HepG2 (cell line): ENCODE data around the gene PARN. TPM values are rescaled to one million over a fixed set of nuclear protein-coding genes. Genes with fewer than 3 reads are reported as not detected.

Experiments used
- ATF6 ChIP-seq: sonication (generic); formaldehyde crosslinking; conservative IDR thresholded peaks from 2 replicates; pipeline ENCODE4 v1.4.0; 2020; ENCODE audit warnings: missing genetic modification reagents
- BRCA1 ChIP-seq: sonication (generic); formaldehyde crosslinking; IDR thresholded peaks from 2 replicates; pipeline ENCODE4 v1.4.0; 2020; ENCODE audit warnings: missing genetic modification reagents
- CCDC6 ChIP-seq: sonication (generic); formaldehyde crosslinking; IDR thresholded peaks from 2 replicates; pipeline ENCODE4 v1.8.1; 2022; ENCODE audit warnings: mild to moderate bottlenecking, missing genetic modification reagents, moderate library complexity
- ERF ChIP-seq: IDR thresholded peaks from 2 replicates; pipeline ENCODE4 v1.6.1; 2018; ENCODE audit warnings: missing biosample characterization, missing genetic modification reagents
- FOXJ3 ChIP-seq: sonication (generic); formaldehyde crosslinking; IDR thresholded peaks from 2 replicates; pipeline ENCODE4 v1.4.0; 2020; ENCODE audit warnings: missing genetic modification reagents, mild to moderate bottlenecking, borderline replicate concordance
- HMG20B ChIP-seq: conservative IDR thresholded peaks from 2 replicates; pipeline ENCODE4 v1.6.1; 2016; ENCODE audit warnings: missing genetic modification reagents, missing compliant biosample characterization
- IRF9 ChIP-seq: sonication (generic); formaldehyde crosslinking; IDR thresholded peaks from 2 replicates; pipeline ENCODE4 v1.8.0; 2022; ENCODE audit warnings: missing genetic modification reagents, mild to moderate bottlenecking, borderline replicate concordance
- PAXIP1 ChIP-seq: sonication (generic); formaldehyde crosslinking; conservative IDR thresholded peaks from 2 replicates; pipeline ENCODE4 v1.4.0; 2020; ENCODE audit warnings: mild to moderate bottlenecking, missing genetic modification reagents, moderate library complexity
- SMARCC2 ChIP-seq: fragments of 450-650 bp; IDR thresholded peaks from 2 replicates; pipeline ENCODE4 v1.6.1; 2017; ENCODE audit warnings: antibody characterized with exemption, mild to moderate bottlenecking
- ZFP41 ChIP-seq: sonication (generic); formaldehyde crosslinking; IDR thresholded peaks from 2 replicates; pipeline ENCODE4 v1.4.0; 2020; ENCODE audit warnings: mild to moderate bottlenecking, missing genetic modification reagents, borderline replicate concordance
- ZFP90 ChIP-seq: sonication (generic); formaldehyde crosslinking; IDR thresholded peaks from 2 replicates; pipeline ENCODE4 v1.8.0; 2022; ENCODE audit warnings: missing genetic modification reagents, mild to moderate bottlenecking, inconsistent platforms, borderline replicate concordance
- ZHX1 ChIP-seq: sonication (generic); formaldehyde crosslinking; IDR thresholded peaks from 2 replicates; pipeline ENCODE4 v1.8.1; 2022; ENCODE audit warnings: low read depth, mild to moderate bottlenecking, missing genetic modification reagents
- ZMYM2 ChIP-seq: sonication (generic); formaldehyde crosslinking; IDR thresholded peaks from 2 replicates; pipeline ENCODE4 v1.8.0; 2022; ENCODE audit warnings: mild to moderate bottlenecking, missing genetic modification reagents
- ZNF329 ChIP-seq: sonication (generic); formaldehyde crosslinking; IDR thresholded peaks from 2 replicates; pipeline ENCODE4 v1.9.0; 2021; ENCODE audit warnings: low read depth, mild to moderate bottlenecking, missing genetic modification reagents
- ZNF770 ChIP-seq: sonication (generic); formaldehyde crosslinking; IDR thresholded peaks from 2 replicates; pipeline ENCODE4 v1.5.0; 2020; ENCODE audit warnings: mild to moderate bottlenecking, missing genetic modification reagents
- ZNF782 ChIP-seq: sonication (generic); formaldehyde crosslinking; IDR thresholded peaks from 2 replicates; pipeline ENCODE4 v1.4.0; 2020; ENCODE audit warnings: missing genetic modification reagents, mild to moderate bottlenecking, borderline replicate concordance
- polyA plus RNA-seq, 8 experiments: library from polyadenylated mRNA; depleted of rRNA in 3 of 8; stranded (reverse) in 7 of 8; unstranded in 1 of 8; fragments of >200 nt; fragmentation: Illumina TruSeq in 4 of 8; extraction: Trizol in 4 of 8; gene quantifications; 2 replicates each; pipeline versions ENCODE4 v1.2.1 to v1.2.3, GENCODE V29; 2011 to 2016; ENCODE audit warnings: low read depth in 4 of 8, missing spikeins in 1 of 8, mixed read lengths in 1 of 8; ENCODE audit not compliant: insufficient read depth in 1 of 8
- total RNA-seq, 5 experiments: library from RNA; depleted of rRNA; stranded (reverse); fragments of >200 nt; fragmentation: Illumina TruSeq; extraction: Trizol; gene quantifications; 2 replicates each; pipeline ENCODE4 v1.2.3, GENCODE V29; 2016; ENCODE audit warnings: low read depth in 1 of 5

Gene PARN
- total and polyA plus RNA-seq, 2 of the 13 experiments (the other 11 are each of a cell fraction or from before 2014, with no cell fraction given) = 13.3 to 47.6 TPM

- TF ChIP-seq CCDC6 (CRISPR knock-in tag) (peak; percentile 92), PAXIP1 (peak; percentile 86), SMARCC2 (no peak), FOXJ3 (peak; percentile 89), IRF9 (CRISPR knock-in tag) (peak; percentile 66; the same call in 1 of the 2 replicates), ZNF329 (CRISPR knock-in tag) (no peak), ZNF770 (CRISPR knock-in tag) (0 out of 2 replicates have a peak, but pooled peaks have one; percentile 45), ATF6 (CRISPR knock-in tag) (peak; percentile 71; the same call in 1 of the 2 replicates), HMG20B (CRISPR knock-in tag) (peak; percentile 77; the same call in 1 of the 2 replicates), ZMYM2 (CRISPR knock-in tag) (peak; percentile 64; the same call in 1 of the 2 replicates), ZFP90 (peak; percentile 94), ZFP41 (CRISPR knock-in tag) (no peak), BRCA1 (peak; percentile 59; the same call in 1 of the 2 replicates), ZNF782 (CRISPR knock-in tag) (no peak), ZHX1 (CRISPR knock-in tag) (no peak), ERF (peak; percentile 84; the same call in 1 of the 2 replicates)
Observed at GRCh38 chr16:14486520-14487303, 143.3 kb downstream of the PARN start (continued).
